Central memory CD8-positive, alpha-beta T cell (primary cell): ENCODE measurements around the gene RAB11FIP5.

Experiments used
- ATAC-seq: fragments of 150-1000 bp; cut with Tn5 transposase; replicated peaks from 2 replicates; pipeline ENCODE4 v1.10.0; 2022; ENCODE audit warnings: mild to moderate bottlenecking, moderate FRiP score, moderate number of reproducible peaks; ENCODE audit not compliant: poor library complexity, severe bottlenecking; ENCODE audit errors: extremely low read depth
- DNase-seq, 2 donors: peaks; one replicate each; pipeline ENCODE4 v3.0.0; 2021; ENCODE audit warnings: low spot score in 2 of 2
- H3K27ac Mint-ChIP-seq: one replicate; pipeline ENCODE4 v1.8.0; 2022; ENCODE audit warnings: low read depth, mild to moderate bottlenecking, moderate library complexity, mixed read lengths
- H3K27me3 Mint-ChIP-seq: one replicate; pipeline ENCODE4 v1.8.0; 2022; ENCODE audit warnings: mixed read lengths
- H3K36me3 Mint-ChIP-seq: one replicate; pipeline ENCODE4 v1.8.0; 2022; ENCODE audit warnings: mild to moderate bottlenecking, moderate library complexity, mixed read lengths; ENCODE audit not compliant: insufficient read depth
- H3K4me1 Mint-ChIP-seq: one replicate; pipeline ENCODE4 v1.8.0; 2022; ENCODE audit warnings: mixed read lengths
- H3K4me3 Mint-ChIP-seq: one replicate; pipeline ENCODE4 v1.8.0; 2022; ENCODE audit warnings: mild to moderate bottlenecking, moderate library complexity, mixed read lengths
- H3K9me3 Mint-ChIP-seq: one replicate; pipeline ENCODE4 v1.8.0; 2022; ENCODE audit warnings: mixed read lengths

RAB11FIP5 gene

DNA sequence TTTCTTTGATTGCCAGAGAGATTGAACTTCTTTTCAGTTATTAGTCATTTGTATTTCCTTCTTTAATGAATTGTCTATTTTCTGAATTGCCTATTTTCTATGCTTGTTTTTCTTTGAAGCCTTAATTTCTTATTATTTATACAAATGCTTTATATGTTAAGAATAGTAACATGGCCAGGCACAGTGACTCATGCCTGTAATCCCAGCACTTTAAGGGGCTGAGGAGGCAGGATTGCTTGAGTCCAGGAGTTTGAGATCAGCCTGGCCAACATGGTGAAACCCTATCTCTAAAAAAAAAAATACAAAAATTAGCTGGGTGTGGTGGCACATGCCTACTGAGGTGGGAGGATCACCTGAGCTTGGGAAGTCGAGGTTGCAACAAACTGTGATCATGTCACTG lies 4.7 kb upstream of the RAB11FIP5 start:
- H3K27me3 Mint-ChIP-seq: no peaks in the 10 kb centered on the region
- no peak overlapping the region for H3K4me3 Mint-ChIP-seq
- ATAC-seq (no peak), DNase-seq (no peak)
- H3K36me3 Mint-ChIP-seq: peaks cover 3% of the 10 kb centered on the region
- H3K27ac Mint-ChIP-seq: no peak overlapping the region
- no peaks in the 10 kb centered on the region for H3K9me3 Mint-ChIP-seq
- no peaks in the 10 kb centered on the region for H3K4me1 Mint-ChIP-seq

DNA sequence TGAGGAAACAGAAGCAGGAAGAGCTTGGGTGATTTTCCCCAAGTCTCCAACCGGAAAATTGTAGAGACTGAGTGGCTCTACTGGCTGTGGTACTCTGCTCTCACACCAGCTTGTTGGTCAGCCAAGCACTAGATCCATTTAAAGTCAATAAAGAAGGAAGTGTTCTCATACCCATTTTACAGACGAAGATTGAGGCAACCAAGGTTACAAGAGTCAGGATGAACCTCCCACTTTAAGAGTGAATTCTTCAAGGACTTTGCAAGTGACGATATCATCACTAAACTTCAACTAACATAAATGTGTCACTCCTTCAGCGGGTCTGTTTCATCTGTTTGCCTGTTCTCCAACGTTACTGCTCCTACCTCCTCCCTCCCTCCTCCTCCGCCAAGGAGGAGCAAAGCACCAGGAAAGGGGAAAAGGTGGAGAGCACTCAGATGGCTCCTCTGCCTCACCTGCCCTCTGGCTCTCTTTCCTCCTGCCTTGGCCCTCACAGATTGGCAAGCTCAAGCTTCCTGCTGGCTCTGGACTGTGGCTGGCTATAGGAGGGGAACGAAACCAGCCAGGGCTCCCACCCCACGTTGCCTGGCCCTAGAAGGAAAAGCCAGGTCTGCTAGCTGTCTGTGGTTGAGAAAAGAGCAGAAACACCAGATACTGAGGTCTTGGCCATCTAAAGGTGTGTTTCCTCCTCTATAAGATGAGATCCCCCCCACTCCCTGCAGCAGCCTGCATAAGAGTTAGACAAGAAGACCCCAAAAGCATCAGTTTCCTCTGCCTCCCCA lies 3.6 kb upstream of the RAB11FIP5 start:
- H3K27me3 Mint-ChIP-seq: no peaks in the 10 kb centered on the region
- no peaks in the 10 kb centered on the region for H3K9me3 Mint-ChIP-seq
- no peak for DNase-seq
- peaks cover 5% of the 10 kb centered on the region for H3K36me3 Mint-ChIP-seq
- no peak overlapping the region for H3K27ac Mint-ChIP-seq
- no peak overlapping the region for H3K4me3 Mint-ChIP-seq
- H3K4me1 Mint-ChIP-seq: peaks cover 6% of the 10 kb centered on the region
- no peak for ATAC-seq

DNA sequence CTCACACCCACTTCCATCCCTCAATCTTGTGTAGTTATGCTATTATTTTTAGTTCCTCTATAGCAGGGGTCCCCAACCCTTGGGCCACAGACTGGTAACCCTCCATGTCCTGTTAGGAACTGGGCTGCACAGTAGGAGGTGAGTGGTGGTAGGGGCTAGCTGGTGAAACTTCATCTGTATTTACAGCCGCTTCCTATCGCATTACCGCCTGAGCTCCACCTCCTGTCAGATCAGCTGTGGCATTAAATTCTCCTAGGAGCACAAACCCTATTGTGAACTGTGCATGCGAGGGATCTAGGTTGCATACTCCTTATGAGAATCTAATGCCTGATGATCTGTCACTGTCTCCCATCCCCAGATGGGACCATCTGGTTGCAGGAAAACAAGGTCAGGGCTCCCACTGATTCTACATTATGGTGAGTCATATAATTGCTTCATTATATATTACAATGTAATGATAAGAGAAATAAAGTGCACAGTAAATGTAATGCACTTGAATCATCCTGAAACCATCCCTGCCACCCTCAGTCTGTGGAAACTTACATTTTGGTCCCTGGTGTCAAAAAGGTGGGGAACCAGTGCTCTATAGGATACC lies 1.6 kb upstream of the RAB11FIP5 start:
- Mint-ChIP-seq H3K9me3 (no peaks in the 10 kb centered on the region), H3K4me3 (peak overlapping the region; percentile 66), H3K4me1 (peaks cover 22% of the 10 kb centered on the region), H3K27me3 (no peaks in the 10 kb centered on the region), H3K36me3 (peaks cover 5% of the 10 kb centered on the region), H3K27ac (no peak overlapping the region)
- no peak for DNase-seq
- no peak for ATAC-seq

DNA sequence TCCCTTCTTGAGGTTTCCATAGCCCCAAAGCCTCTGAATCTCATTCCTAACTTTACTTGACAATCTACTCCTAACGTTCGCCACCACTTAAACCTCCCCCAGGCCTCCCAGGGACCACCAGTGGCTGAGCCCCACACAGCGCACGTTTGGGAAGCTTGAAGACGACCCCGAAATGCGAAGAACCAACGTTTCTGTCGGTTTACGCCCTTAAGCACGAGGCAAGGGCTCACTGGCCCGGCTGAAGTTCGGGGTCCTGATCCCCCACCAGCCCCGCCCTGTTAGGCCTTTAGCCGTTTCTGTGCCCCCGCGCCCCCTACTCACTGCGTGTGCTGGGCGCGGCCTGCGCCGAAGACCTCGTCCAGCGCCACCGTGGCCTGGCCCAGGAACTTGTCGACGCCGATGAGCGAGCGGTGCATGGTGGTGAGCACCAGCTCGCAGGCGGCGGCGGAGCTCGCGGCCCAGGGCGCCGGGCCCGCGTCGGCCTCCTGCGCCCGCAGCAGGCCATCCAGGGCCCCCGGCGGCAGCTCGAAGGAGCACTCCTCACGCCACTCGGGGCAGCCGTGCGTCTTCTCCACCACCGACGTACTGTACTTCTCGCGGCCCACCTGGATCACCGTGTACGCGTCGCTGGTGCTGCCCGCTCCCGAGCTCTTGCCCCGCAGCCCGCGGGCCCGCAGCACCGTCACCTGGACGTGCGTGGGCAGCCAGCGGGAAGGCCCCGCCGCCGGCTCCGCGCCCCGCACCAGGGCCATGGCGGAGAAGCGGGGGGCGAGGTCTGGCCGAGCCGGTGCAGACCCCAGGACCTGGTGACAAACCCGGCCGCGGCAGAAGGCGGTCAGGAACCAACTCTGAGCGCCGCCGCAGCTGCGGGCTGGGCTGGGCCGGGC lies 479 bp downstream of the RAB11FIP5 start:
- Mint-ChIP-seq H3K4me1 (peaks cover 36% of the 10 kb centered on the region), H3K9me3 (no peaks in the 10 kb centered on the region), H3K27me3 (no peaks in the 10 kb centered on the region), H3K27ac (peak overlapping the region; percentile 67), H3K4me3 (peak overlapping the region; percentile 73), H3K36me3 (peaks cover 5% of the 10 kb centered on the region)
- peak; percentile 29 for ATAC-seq
- DNase-seq: no peak

DNA sequence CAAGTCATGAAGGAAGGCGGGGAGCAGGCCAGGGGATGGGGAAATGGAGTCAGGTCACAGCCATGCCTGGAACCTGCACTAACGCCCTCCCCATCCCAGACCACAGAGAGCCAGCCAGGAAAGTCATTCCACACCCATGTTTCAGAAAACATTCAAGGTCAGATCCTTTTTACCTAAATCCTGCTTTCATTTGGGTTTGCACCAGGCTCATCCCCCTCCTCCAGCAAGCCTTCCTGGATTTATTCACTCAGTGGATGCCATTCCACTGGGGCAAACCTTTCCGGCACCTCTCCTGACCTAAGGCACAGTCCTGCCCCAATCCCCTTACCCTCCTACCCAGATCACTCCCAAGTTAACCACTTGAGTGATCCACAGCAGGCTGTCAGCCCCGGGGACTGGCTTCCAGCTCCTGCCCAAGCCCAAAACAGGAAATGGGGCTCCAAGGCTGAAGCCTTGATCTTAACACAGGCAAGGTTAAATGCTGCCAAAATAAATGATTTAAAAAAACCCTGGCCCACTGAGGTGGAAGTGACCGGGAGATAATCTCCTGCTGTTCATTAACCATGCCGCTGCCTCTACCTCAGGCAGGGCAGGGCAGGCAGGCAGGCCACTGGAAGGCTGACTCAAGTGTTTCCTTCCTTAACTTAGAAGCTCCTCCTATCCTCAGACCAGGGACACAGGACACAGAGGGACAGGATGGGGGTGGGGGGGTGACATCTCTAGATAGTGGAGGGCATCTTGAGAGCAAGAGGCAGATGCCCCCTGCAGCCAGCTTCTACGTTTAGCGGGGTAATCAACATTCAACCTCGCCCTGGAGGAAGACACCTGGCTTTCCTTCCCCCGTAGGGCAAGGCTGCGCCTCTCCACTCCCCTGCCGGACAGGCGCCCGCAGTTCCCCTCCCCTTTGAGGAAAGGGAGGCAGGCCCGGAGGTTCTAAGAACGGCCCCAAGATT lies 1.4 kb downstream of the RAB11FIP5 start:
- Mint-ChIP-seq H3K4me1 (peaks cover 45% of the 10 kb centered on the region), H3K9me3 (no peaks in the 10 kb centered on the region), H3K4me3 (peak overlapping the region; percentile 73), H3K27ac (peak overlapping the region; percentile 67), H3K27me3 (no peaks in the 10 kb centered on the region), H3K36me3 (peaks cover 5% of the 10 kb centered on the region)
- DNase-seq (no peak), ATAC-seq (no peak)

DNA sequence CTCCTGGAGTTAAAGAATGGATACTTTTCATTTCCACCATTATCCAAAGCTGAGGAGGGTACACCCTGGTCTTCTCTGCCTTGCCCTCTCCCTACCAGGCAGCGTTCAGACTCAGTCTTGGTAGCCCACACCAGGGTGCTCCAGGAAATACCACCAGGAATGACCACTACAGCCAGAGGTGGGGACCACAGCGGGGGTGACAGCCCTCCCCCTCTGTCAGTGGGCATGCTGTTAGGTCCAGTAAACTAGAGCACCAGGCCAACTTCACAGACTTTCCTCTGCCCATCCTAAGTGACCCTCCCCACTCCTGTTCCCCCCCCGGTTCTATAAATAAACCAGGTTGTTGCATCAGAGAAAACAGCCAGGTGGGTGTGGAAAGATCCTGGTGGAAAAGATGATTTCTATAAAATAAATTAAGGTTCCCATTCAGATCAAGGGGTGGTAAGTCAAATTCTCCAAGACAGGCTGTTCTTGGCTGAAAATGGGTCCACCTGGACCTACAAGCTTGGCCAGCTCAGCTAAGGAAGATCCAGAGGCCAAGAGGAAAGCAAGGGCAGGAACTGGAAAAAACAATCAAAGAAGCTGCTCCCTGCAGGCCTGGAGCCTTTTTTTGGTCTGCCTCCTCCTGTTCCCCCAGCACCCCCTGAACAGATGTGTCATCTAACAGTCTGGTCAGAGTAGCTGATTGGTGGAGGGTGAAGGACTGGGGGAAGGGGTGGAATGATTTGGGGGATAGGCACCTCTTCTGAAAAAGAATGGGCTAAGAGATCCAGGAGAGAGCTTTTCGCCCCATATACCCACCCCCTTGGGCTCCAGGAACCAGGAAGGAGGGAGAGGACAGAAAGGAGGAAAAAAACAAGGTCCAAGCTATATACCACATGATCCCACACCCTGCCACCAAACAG lies 2.3 kb downstream of the RAB11FIP5 start:
- Mint-ChIP-seq H3K4me3 (peak overlapping the region; percentile 73), H3K27ac (no peak overlapping the region), H3K4me1 (peaks cover 45% of the 10 kb centered on the region), H3K36me3 (peaks cover 5% of the 10 kb centered on the region), H3K9me3 (no peaks in the 10 kb centered on the region), H3K27me3 (no peaks in the 10 kb centered on the region)
- no peak for ATAC-seq
- DNase-seq: no peak

DNA sequence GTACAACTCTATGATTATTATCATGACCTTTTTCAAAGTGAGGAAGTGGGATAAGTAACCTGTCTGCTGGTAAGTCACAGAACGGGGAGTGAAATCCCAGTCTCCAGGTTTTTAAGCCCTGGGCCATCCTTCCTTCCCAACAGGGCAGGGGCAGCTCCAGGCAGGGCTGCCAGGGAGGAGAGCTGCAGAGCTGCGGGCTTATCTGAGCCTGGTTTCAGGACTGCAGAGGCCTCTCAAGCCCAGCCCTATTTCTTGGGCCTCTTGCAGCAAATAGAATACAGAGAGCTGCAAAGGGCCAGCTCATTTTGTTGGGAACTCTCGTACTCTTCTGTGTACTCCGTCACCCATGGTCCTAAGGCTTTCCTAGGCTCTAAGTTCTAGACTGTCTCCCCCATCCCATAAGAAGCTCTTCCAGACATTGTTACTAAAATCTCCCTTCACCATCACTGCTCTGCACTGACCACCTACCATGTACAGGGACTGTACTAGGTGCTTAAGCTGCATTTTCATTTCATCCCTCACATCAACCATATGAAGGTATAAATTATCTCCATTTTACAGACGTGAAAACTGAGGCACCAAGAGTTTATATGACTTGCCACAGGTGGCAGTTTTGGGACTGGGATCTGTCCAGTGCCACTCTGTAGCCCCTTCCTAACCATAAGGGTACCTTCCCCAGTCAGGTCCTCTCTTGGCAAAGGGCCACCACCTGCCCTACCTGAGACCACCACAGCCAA lies 3.1 kb downstream of the RAB11FIP5 start:
- no peak for ATAC-seq

DNA sequence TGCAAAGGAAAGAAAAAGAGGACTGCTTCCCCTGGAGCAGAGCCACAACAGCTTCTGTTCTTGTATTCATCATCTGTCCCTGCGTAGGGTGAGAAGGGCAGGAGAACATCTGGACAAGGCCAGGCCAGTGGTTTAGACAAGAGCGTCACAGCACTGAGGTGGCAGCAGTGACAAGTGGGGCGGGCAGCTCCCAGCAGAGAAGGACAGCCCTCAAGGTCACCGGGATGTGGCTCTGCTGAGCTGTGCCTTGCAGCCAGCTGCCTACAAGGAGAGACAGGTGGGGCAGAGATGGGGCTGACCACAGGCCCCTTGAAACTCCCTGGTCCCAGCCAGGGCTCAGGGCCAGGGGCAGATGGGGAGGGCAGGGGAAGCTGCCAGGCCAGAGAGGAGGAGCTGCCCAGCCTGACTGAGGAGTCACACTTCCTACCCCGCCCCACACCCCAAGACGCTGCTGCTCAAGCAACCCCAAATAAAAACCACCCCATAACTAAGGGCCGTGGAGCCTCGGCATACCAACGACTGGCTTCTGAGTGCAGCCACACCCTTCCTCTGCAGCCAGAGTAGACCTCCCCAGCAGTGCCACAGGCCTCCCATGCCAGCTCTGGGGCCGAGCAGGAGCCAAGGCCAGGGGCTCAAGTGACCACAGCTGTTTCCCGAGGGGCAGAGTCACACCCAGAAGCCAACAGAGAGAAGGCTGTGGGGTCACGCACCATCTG lies 5.4 kb downstream of the RAB11FIP5 start:
- Mint-ChIP-seq H3K4me1 (peaks cover 58% of the 10 kb centered on the region), H3K36me3 (peaks cover 1% of the 10 kb centered on the region), H3K9me3 (no peaks in the 10 kb centered on the region), H3K4me3 (peak overlapping the region; percentile 8), H3K27me3 (no peaks in the 10 kb centered on the region), H3K27ac (no peak overlapping the region)
- DNase-seq: no peak
- ATAC-seq: peak; percentile 57

More for the DNA sequence above, 3.1 kb downstream of the RAB11FIP5 start:
- H3K4me3 Mint-ChIP-seq: no peak overlapping the region
- H3K4me1 Mint-ChIP-seq: peaks cover 49% of the 10 kb centered on the region
- peaks cover 5% of the 10 kb centered on the region for H3K36me3 Mint-ChIP-seq
- H3K9me3 Mint-ChIP-seq: no peaks in the 10 kb centered on the region
- H3K27ac Mint-ChIP-seq: no peak overlapping the region
- no peak for DNase-seq
- H3K27me3 Mint-ChIP-seq: no peaks in the 10 kb centered on the region

DNA sequence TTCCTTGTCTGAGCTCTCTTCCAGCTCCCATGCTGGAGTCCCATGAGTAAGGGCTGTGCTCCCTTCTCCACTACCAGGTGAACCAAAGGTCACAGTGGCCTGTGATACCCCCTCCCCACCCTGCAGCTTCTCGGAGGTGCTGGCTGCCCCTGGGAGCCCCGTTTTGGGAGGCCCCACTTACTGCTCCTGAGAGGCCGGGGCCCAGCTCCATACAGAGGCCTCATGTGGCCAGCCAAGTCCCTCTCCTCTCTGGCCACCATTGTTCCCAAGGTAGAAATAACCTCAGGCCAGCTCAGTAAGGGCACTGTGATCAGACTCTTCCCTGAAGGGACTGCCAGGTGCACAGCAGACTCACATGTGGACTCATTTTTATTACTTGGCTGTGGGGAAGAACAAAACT lies 6.0 kb downstream of the RAB11FIP5 start:
- Mint-ChIP-seq H3K9me3 (no peaks in the 10 kb centered on the region), H3K27me3 (no peaks in the 10 kb centered on the region), H3K4me1 (peaks cover 53% of the 10 kb centered on the region), H3K4me3 (peak overlapping the region; percentile 8), H3K36me3 (peaks cover 1% of the 10 kb centered on the region), H3K27ac (no peak overlapping the region)
- DNase-seq: no peak
- no peak for ATAC-seq

DNA sequence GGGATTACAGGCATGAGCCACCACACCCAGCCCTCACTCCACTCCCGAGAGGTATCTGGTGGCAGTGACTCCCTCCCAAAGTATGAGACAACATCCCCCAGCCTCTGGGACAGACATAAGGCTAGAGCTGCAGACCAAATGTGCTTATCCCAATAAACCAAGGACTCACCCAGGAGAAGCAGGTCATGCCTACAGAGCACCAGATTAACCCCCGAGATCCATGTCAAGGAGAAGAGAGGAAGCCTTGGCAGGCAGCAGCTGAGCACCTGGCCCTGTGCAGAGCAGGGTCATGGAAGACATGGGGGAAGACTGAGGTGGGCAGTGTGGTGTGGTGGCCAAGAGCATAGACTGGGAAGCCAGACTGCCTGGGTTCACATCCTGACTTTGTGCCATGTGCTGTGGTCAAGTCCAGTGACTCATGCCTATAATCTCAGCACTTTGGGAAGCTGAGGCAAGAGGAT lies 7.2 kb downstream of the RAB11FIP5 start:
- Mint-ChIP-seq H3K4me1 (peaks cover 43% of the 10 kb centered on the region), H3K9me3 (no peaks in the 10 kb centered on the region), H3K27me3 (no peaks in the 10 kb centered on the region), H3K4me3 (no peak overlapping the region), H3K27ac (no peak overlapping the region), H3K36me3 (no peaks in the 10 kb centered on the region)
- ATAC-seq: no peak
- DNase-seq: no peak
